ENCODE results near the gene VWA3B.
"Not testable (repeated sequence)": the region's sequence is repeated elsewhere in the genome, so short reads cannot be mapped to it uniquely, and the experiment has no call there.

VWA3B gene

GRCh38 chr2:98099939-98100743 is 13.2 kb downstream of the VWA3B start:
- no peak for DNase-seq (ENCODE audit: low read depth in 2 of 2)
- TF ChIP-seq CTCF (IDR thresholded peaks at IDR 0.05; ENCODE audit: low read depth, low read length): no peak
- H3K4me3 ChIP-seq (replicated peaks in 1 of 2; ENCODE audit: low read depth in 2 of 2, low read length in 2 of 2): no peak overlapping the region

GRCh38 chr2:98102315-98102714 is 15.3 kb downstream of the VWA3B start:
- H3K4me3 ChIP-seq (replicated peaks in 1 of 2; ENCODE audit: low read depth in 2 of 2, low read length in 2 of 2): not testable (repeated sequence)

GRCh38 chr2:98102878-98103277 is 15.9 kb downstream of the VWA3B start:
- no peak overlapping the region for H3K4me3 ChIP-seq (replicated peaks in 1 of 2; ENCODE audit: low read depth in 2 of 2, low read length in 2 of 2)
- DNase-seq (ENCODE audit: low read depth in 2 of 2): no peak
- TF ChIP-seq CTCF (IDR thresholded peaks at IDR 0.05; ENCODE audit: low read depth, low read length): no peak

More at GRCh38 chr2:98102315-98102714, 15.3 kb downstream of the VWA3B start:
- DNase-seq (ENCODE audit: low read depth in 2 of 2): not testable (repeated sequence)

GRCh38 chr2:98108110-98108509 is 21.1 kb downstream of the VWA3B start:
- no peak overlapping the region for H3K4me3 ChIP-seq (replicated peaks in 1 of 2; ENCODE audit: low read depth in 2 of 2, low read length in 2 of 2)
- no peak for DNase-seq (ENCODE audit: low read depth in 2 of 2)
- no peak for TF ChIP-seq CTCF (IDR thresholded peaks at IDR 0.05; ENCODE audit: low read depth, low read length)

GRCh38 chr2:98110741-98111140 is 23.8 kb downstream of the VWA3B start:
- DNase-seq (ENCODE audit: low read depth in 2 of 2): no peak
- no peak overlapping the region for H3K4me3 ChIP-seq (replicated peaks in 1 of 2; ENCODE audit: low read depth in 2 of 2, low read length in 2 of 2)
- no peak for TF ChIP-seq CTCF (IDR thresholded peaks at IDR 0.05; ENCODE audit: low read depth, low read length)

GRCh38 chr2:98114643-98115330 is 27.8 kb downstream of the VWA3B start:
- no peak for TF ChIP-seq CTCF (IDR thresholded peaks at IDR 0.05; ENCODE audit: low read depth, low read length)
- DNase-seq (ENCODE audit: low read depth in 2 of 2): no peak
- no peak overlapping the region for H3K4me3 ChIP-seq (replicated peaks in 1 of 2; ENCODE audit: low read depth in 2 of 2, low read length in 2 of 2)

- peak; percentile 33 to 48 for DNase-seq (ENCODE audit: low read depth in 2 of 2)
- H3K4me3 ChIP-seq (replicated peaks in 1 of 2; ENCODE audit: low read depth in 2 of 2, low read length in 2 of 2): no peak overlapping the region
- no peak for TF ChIP-seq CTCF (IDR thresholded peaks at IDR 0.05; ENCODE audit: low read depth, low read length)
Observed at GRCh38 chr2:98118161-98118560, 31.2 kb downstream of the VWA3B start.
